HepG2 (cell line): ENCODE results near the gene EPHX1. TPM values are rescaled to one million over a fixed set of nuclear protein-coding genes. Genes with fewer than 3 reads are reported as not detected.

Experiments used
- ARNTL ChIP-seq: sonication (generic); formaldehyde crosslinking; IDR thresholded peaks from 2 replicates; pipeline ENCODE4 v1.4.0; 2020; ENCODE audit warnings: mild to moderate bottlenecking, missing genetic modification reagents
- CSRNP1 ChIP-seq: sonication (generic); formaldehyde crosslinking; IDR thresholded peaks from 2 replicates; pipeline ENCODE4 v1.8.1; 2023; ENCODE audit warnings: mild to moderate bottlenecking, missing genetic modification reagents
- ELF1 ChIP-seq: sonication (generic); formaldehyde crosslinking; IDR thresholded peaks from 2 replicates; pipeline ENCODE4 v1.4.0; 2020; ENCODE audit warnings: missing genetic modification reagents
- FOXA3 ChIP-seq: IDR thresholded peaks from 2 replicates; pipeline ENCODE4 v1.6.1; 2016; ENCODE audit warnings: missing genetic modification reagents, missing compliant biosample characterization
- HDAC6 ChIP-seq: fragments of 200-600 bp; sonication (generic); IDR thresholded peaks from 2 replicates; pipeline ENCODE4 v1.7.0; 2017; ENCODE audit warnings: mild to moderate bottlenecking, antibody characterized with exemption, low read length, low read depth
- HMGXB3 ChIP-seq: sonication (generic); formaldehyde crosslinking; IDR thresholded peaks from 2 replicates; pipeline ENCODE4 v1.4.0; 2020; ENCODE audit warnings: missing genetic modification reagents, borderline replicate concordance
- HNRNPL ChIP-seq: fragments of 200-400 bp; formaldehyde crosslinking; IDR thresholded peaks from 2 replicates; pipeline ENCODE4 v1.6.1; 2017; ENCODE audit warnings: mild to moderate bottlenecking, low read depth, low read length
- KAT2B ChIP-seq: fragments of 150-350 bp; IDR thresholded peaks from 2 replicates; pipeline ENCODE4 v1.6.1; 2014; ENCODE audit warnings: low read depth, low read length, borderline replicate concordance
- KLF11 ChIP-seq: IDR thresholded peaks from 2 replicates; pipeline ENCODE4 v1.6.1; 2016; ENCODE audit warnings: missing compliant biosample characterization
- MLX ChIP-seq: IDR thresholded peaks from 2 replicates; pipeline ENCODE4 v1.6.1; 2016
- PITX1 ChIP-seq: sonication (generic); formaldehyde crosslinking; IDR thresholded peaks from 2 replicates; pipeline ENCODE4 v1.5.1; 2020; ENCODE audit warnings: mild to moderate bottlenecking, missing genetic modification reagents
- SIX4 ChIP-seq: sonication (generic); formaldehyde crosslinking; IDR thresholded peaks from 2 replicates; pipeline ENCODE4 v1.4.0; 2020; ENCODE audit warnings: missing genetic modification reagents
- SMC3 ChIP-seq: IDR thresholded peaks from 2 replicates; pipeline ENCODE4 v1.6.1; 2011; ENCODE audit warnings: low read length, improper control_type of control experiment
- TCF12 ChIP-seq, 2 experiments: fragments of 450-650 bp in 1 of 2; sonication (generic) in 1 of 2; formaldehyde crosslinking in 1 of 2; IDR thresholded peaks; 2 replicates each; pipeline versions ENCODE4 v1.6.1 to v1.8.0; 2017 to 2022; ENCODE audit warnings: antibody characterized with exemption in 1 of 2, mild to moderate bottlenecking in 1 of 2, missing genetic modification reagents in 1 of 2, moderate library complexity in 1 of 2
- ZBTB7B ChIP-seq: sonication (generic); formaldehyde crosslinking; IDR thresholded peaks from 2 replicates; pipeline ENCODE4 v1.4.0; 2020; ENCODE audit warnings: missing genetic modification reagents
- ZEB1 ChIP-seq: IDR thresholded peaks from 2 replicates; pipeline ENCODE4 v1.6.1; 2012; ENCODE audit warnings: mild to moderate bottlenecking, low read depth, inconsistent platforms; ENCODE audit not compliant: insufficient replicate concordance
- ZFP1 ChIP-seq: IDR thresholded peaks from 2 replicates; pipeline ENCODE4 v1.6.1; 2016
- ZNF124 ChIP-seq: sonication (generic); formaldehyde crosslinking; IDR thresholded peaks from 2 replicates; pipeline ENCODE4 v1.4.0; 2020; ENCODE audit warnings: missing genetic modification reagents
- ZNF264 ChIP-seq: sonication (generic); formaldehyde crosslinking; IDR thresholded peaks from 2 replicates; pipeline ENCODE4 v1.4.0; 2020; ENCODE audit warnings: missing genetic modification reagents
- ZNF460 ChIP-seq: sonication (generic); formaldehyde crosslinking; IDR thresholded peaks from 2 replicates; pipeline ENCODE4 v1.5.1; 2020; ENCODE audit warnings: missing genetic modification reagents, mild to moderate bottlenecking, borderline replicate concordance
- ZNF468 ChIP-seq: sonication (generic); formaldehyde crosslinking; IDR thresholded peaks from 2 replicates; pipeline ENCODE4 v1.8.0; 2022; ENCODE audit warnings: mild to moderate bottlenecking, moderate library complexity, missing genetic modification reagents
- ZNF547 ChIP-seq: sonication (generic); formaldehyde crosslinking; IDR thresholded peaks from 2 replicates; pipeline ENCODE4 v1.5.1; 2020; ENCODE audit warnings: mild to moderate bottlenecking, missing genetic modification reagents
- polyA plus RNA-seq, 8 experiments: library from polyadenylated mRNA; depleted of rRNA in 3 of 8; stranded (reverse) in 7 of 8; unstranded in 1 of 8; fragments of >200 nt; fragmentation: Illumina TruSeq in 4 of 8; extraction: Trizol in 4 of 8; gene quantifications; 2 replicates each; pipeline versions ENCODE4 v1.2.1 to v1.2.3, GENCODE V29; 2011 to 2016; ENCODE audit warnings: low read depth in 4 of 8, missing spikeins in 1 of 8, mixed read lengths in 1 of 8; ENCODE audit not compliant: insufficient read depth in 1 of 8
- total RNA-seq, 5 experiments: library from RNA; depleted of rRNA; stranded (reverse); fragments of >200 nt; fragmentation: Illumina TruSeq; extraction: Trizol; gene quantifications; 2 replicates each; pipeline ENCODE4 v1.2.3, GENCODE V29; 2016; ENCODE audit warnings: low read depth in 1 of 5
- TF ChIP-seq, protein P1 (sequence below): sonication (generic); formaldehyde crosslinking; IDR thresholded peaks from 2 replicates; pipeline ENCODE4 v1.4.0; 2020; ENCODE audit warnings: low read depth, mild to moderate bottlenecking, missing genetic modification reagents

EPHX1 gene
- total and polyA plus RNA-seq, 2 of the 13 experiments (the other 11 are each of a cell fraction or from before 2014, with no cell fraction given) = 27.7 to 36.5 TPM

GRCh38 chr1:225813214-225813964 is 3.5 kb downstream of the EPHX1 start (continued):
- TF ChIP-seq HMGXB3 (CRISPR knock-in tag) = peak; percentile 94
- TF ChIP-seq, protein P1, sequence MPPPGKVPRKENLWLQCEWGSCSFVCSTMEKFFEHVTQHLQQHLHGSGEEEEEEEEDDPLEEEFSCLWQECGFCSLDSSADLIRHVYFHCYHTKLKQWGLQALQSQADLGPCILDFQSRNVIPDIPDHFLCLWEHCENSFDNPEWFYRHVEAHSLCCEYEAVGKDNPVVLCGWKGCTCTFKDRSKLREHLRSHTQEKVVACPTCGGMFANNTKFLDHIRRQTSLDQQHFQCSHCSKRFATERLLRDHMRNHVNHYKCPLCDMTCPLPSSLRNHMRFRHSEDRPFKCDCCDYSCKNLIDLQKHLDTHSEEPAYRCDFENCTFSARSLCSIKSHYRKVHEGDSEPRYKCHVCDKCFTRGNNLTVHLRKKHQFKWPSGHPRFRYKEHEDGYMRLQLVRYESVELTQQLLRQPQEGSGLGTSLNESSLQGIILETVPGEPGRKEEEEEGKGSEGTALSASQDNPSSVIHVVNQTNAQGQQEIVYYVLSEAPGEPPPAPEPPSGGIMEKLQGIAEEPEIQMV = peak; percentile 93
- TF ChIP-seq SIX4 (CRISPR knock-in tag) = peak; percentile 85
- TF ChIP-seq KLF11 (CRISPR knock-in tag) = peak; percentile 71; the same call in 1 of the 2 replicates
- TF ChIP-seq PITX1 (CRISPR knock-in tag) = peak; percentile 92
- no peak for TF ChIP-seq ZNF468 (CRISPR knock-in tag)
- no peak for TF ChIP-seq HNRNPL
- TF ChIP-seq ZEB1 = peak; percentile 81
- TF ChIP-seq ZNF124 (CRISPR knock-in tag) = peak; percentile 77
- TF ChIP-seq ZNF547 (CRISPR knock-in tag) = peak; percentile 85; the same call in 1 of the 2 replicates
- TF ChIP-seq KAT2B = no peak
- no peak for TF ChIP-seq HDAC6
- peak; percentile 56; the same call in 1 of the 2 replicates for TF ChIP-seq SMC3
- peak; percentile 99 for TF ChIP-seq ZBTB7B
- peak; percentile 91 for TF ChIP-seq MLX (CRISPR knock-in tag)
- TF ChIP-seq ZNF460 (CRISPR knock-in tag) = peak; percentile 48; the same call in 1 of the 2 replicates
- TF ChIP-seq TCF12 (IDR thresholded peaks at IDR 0.05) = no peak
- TF ChIP-seq TCF12 (CRISPR knock-in tag; IDR thresholded peaks at IDR 0.05) = peak; percentile 84; the same call in 1 of the 2 replicates
- TF ChIP-seq ZNF264 (CRISPR knock-in tag) = peak; percentile 96
- peak; percentile 96 for TF ChIP-seq ARNTL (CRISPR knock-in tag)
- TF ChIP-seq ZFP1 (CRISPR knock-in tag) = peak; percentile 92
- TF ChIP-seq CSRNP1 = no peak
- TF ChIP-seq FOXA3 (CRISPR knock-in tag) = peak; percentile 98
- peak; percentile 79; the same call in 1 of the 2 replicates for TF ChIP-seq ELF1 (CRISPR knock-in tag)
